ENCODE results near the gene SLC26A11. TPM values are rescaled to one million over a fixed set of nuclear protein-coding genes. Genes with fewer than 3 reads are reported as not detected.

The SLC26A11 gene
- total and polyA plus RNA-seq, 2 of the 13 experiments (the other 11 are each of a cell fraction or from before 2014, with no cell fraction given): 8.7 to 13.2 TPM

- BruUV-seq (replicated peaks): no TSS peak
- H3K4me3 ChIP-seq (replicated peaks in 1 of 3; ENCODE audit: insufficient read depth in 1 of 3, low read depth in 2 of 3, low read length in 3 of 3): no peak overlapping the region
- FAIRE-seq (no peak), DNase-seq (ENCODE audit: low spot score) (no peak), ATAC-seq (no peak)
- no peaks in the 10 kb centered on the region for H3K36me3 ChIP-seq (replicated peaks in 1 of 2; ENCODE audit: control insufficient read depth in 1 of 2, insufficient read depth in 2 of 2, low read length in 2 of 2)
- H3K9me3 ChIP-seq (ENCODE audit: low read length): no peaks in the 10 kb centered on the region
- no peak overlapping the region for H2AFZ ChIP-seq (ENCODE audit: low read length)
- ChIA-PET POLR2A (no interaction called here), CTCF (ENCODE audit: low intra/inter-chr PET ratio, low total read pairs) (no interaction called here)
- in situ Hi-C loops (cut with HindIII; ENCODE audit: extremely low pct_ligation_motif_present, low pct_unique_long_range_greater_than_20kb) (no loop called here), intact Hi-C loops (cut with micrococcal nuclease; ENCODE audit: unreplicated experiment) (no loop called here)
- H3K4me2 ChIP-seq (ENCODE audit: low read depth, low read length): no peak overlapping the region
- 42% methylated on average over 10 of the region's 14 CpGs for WGBS (ENCODE audit: low lambda C conversion rate)
- H3K27me3 ChIP-seq (ENCODE audit: control insufficient read depth in 1 of 2, insufficient read depth in 2 of 2, low read length in 2 of 2): peaks cover 15 to 90% of the 10 kb centered on the region in 2 experiments
- H3K27ac ChIP-seq (ENCODE audit: extremely low read length, insufficient read depth, low read length): no peak overlapping the region
- H3K4me1 ChIP-seq (ENCODE audit: insufficient read depth, low read length): peaks cover 14% of the 10 kb centered on the region
- H3K9ac ChIP-seq (ENCODE audit: insufficient read depth, low read depth, low read length): no peak overlapping the region
- H4K20me1 ChIP-seq (ENCODE audit: insufficient read depth, low read length): no peaks in the 10 kb centered on the region
- TF ChIP-seq POGZ (CRISPR knock-in tag; IDR thresholded peaks at IDR 0.05) (no peak), ZFP1 (CRISPR knock-in tag; IDR thresholded peaks at IDR 0.05) (no peak), ZFP62 (CRISPR knock-in tag; IDR thresholded peaks at IDR 0.05) (no peak), CREM (IDR thresholded peaks at IDR 0.05) (no peak), CREM (CRISPR knock-in tag; IDR thresholded peaks at IDR 0.05) (no peak), ZNF121 (CRISPR knock-in tag; IDR thresholded peaks at IDR 0.05) (0 out of 2 replicates have a peak, but pooled peaks have one; percentile 19)
- H3K79me2 ChIP-seq (ENCODE audit: insufficient read depth, low read length): no peaks in the 10 kb centered on the region
These were observed 40.0 kb upstream of the SLC26A11 start for GRCh38 chr17:80180192-80180591.

GRCh38 chr17:80181431-80181830 is 38.8 kb upstream of the SLC26A11 start:
- ATAC-seq (no peak), DNase-seq (ENCODE audit: low spot score) (no peak), FAIRE-seq (no peak)
- in situ Hi-C loops (cut with HindIII; ENCODE audit: extremely low pct_ligation_motif_present, low pct_unique_long_range_greater_than_20kb) (no loop called here), intact Hi-C loops (cut with micrococcal nuclease; ENCODE audit: unreplicated experiment) (no loop called here)
- Histone ChIP-seq H3K36me3 (replicated peaks in 1 of 2; ENCODE audit: control insufficient read depth in 1 of 2, insufficient read depth in 2 of 2, low read length in 2 of 2) (no peaks in the 10 kb centered on the region), H3K27me3 (ENCODE audit: control insufficient read depth in 1 of 2, insufficient read depth in 2 of 2, low read length in 2 of 2) (peaks cover 11 to 93% of the 10 kb centered on the region in 2 experiments), H3K79me2 (ENCODE audit: insufficient read depth, low read length) (no peaks in the 10 kb centered on the region), H3K4me3 (replicated peaks in 1 of 3; ENCODE audit: insufficient read depth in 1 of 3, low read depth in 2 of 3, low read length in 3 of 3) (no peak overlapping the region), H3K4me2 (ENCODE audit: low read depth, low read length) (no peak overlapping the region), H4K20me1 (ENCODE audit: insufficient read depth, low read length) (no peaks in the 10 kb centered on the region), H3K27ac (ENCODE audit: extremely low read length, insufficient read depth, low read length) (no peak overlapping the region), H3K9ac (ENCODE audit: insufficient read depth, low read depth, low read length) (no peak overlapping the region), H2AFZ (ENCODE audit: low read length) (no peak overlapping the region), H3K4me1 (ENCODE audit: insufficient read depth, low read length) (peaks cover 13% of the 10 kb centered on the region), H3K9me3 (ENCODE audit: low read length) (no peaks in the 10 kb centered on the region)
- no TSS peak for BruUV-seq (replicated peaks)
- POLR2A ChIA-PET: no interaction called here
- CTCF ChIA-PET (ENCODE audit: low intra/inter-chr PET ratio, low total read pairs): no interaction called here
- WGBS (ENCODE audit: low lambda C conversion rate): 70% methylated on average over 12 of the region's 17 CpGs
- TF ChIP-seq ATF2 (CRISPR knock-in tag; IDR thresholded peaks at IDR 0.05): no peak
- no peak for TF ChIP-seq ZNF670 (CRISPR knock-in tag; IDR thresholded peaks at IDR 0.05; ENCODE audit: borderline replicate concordance)
- no peak for TF ChIP-seq ZNF878 (CRISPR knock-in tag; IDR thresholded peaks at IDR 0.05)
- no peak for TF ChIP-seq ELK4 (CRISPR knock-in tag; IDR thresholded peaks at IDR 0.05; ENCODE audit: borderline replicate concordance)
- no peak for TF ChIP-seq CSRNP1 (CRISPR knock-in tag; IDR thresholded peaks at IDR 0.05)
- TF ChIP-seq CBX1 (IDR thresholded peaks at IDR 0.05; ENCODE audit: low read depth): no peak
- no peak for TF ChIP-seq TAF1 (CRISPR knock-in tag; IDR thresholded peaks at IDR 0.05)
- TF ChIP-seq ZNF143 (CRISPR knock-in tag; IDR thresholded peaks at IDR 0.05): no peak
- no peak for TF ChIP-seq ZNF615 (CRISPR knock-in tag; IDR thresholded peaks at IDR 0.05; ENCODE audit: borderline replicate concordance)
- no peak for TF ChIP-seq ZNF597 (CRISPR knock-in tag; IDR thresholded peaks at IDR 0.05)

Measured in HepG2 (cell line).